ENCODE measurements around the gene CYB5D1.

- no peak for TF ChIP-seq EZH2 (IDR thresholded peaks at IDR 0.05; ENCODE audit: insufficient read depth, low read length)
- no peak for TF ChIP-seq CTCF (IDR thresholded peaks at IDR 0.05; ENCODE audit: insufficient read depth, low read depth, low read length)
These were observed 32.4 kb upstream of the CYB5D1 start for GRCh38 chr17:7825206-7825990.

Measured in astrocyte (in vitro differentiated cells and primary cell).